Mammary epithelial cell (primary cell): ENCODE measurements around the gene RIN1.

Experiments
- CTCF ChIP-seq, 2 donors: IDR thresholded peaks in 1 of 2; conservative IDR thresholded peaks in 1 of 2; 2 replicates each; pipeline ENCODE4 v1.5.1; 2011 to 2012; ENCODE audit warnings: inconsistent platforms in 2 of 2, low read length in 2 of 2, mild to moderate bottlenecking in 2 of 2, control low read depth in 1 of 2, low read depth in 1 of 2; ENCODE audit not compliant: insufficient read depth in 1 of 2; ENCODE audit errors: extremely low read depth in 1 of 2
- EZH2 ChIP-seq: IDR thresholded peaks from 2 replicates; pipeline ENCODE4 v1.6.1; 2012; ENCODE audit warnings: low read length, inconsistent platforms, borderline replicate concordance

- no peak for TF ChIP-seq CTCF (conservative IDR thresholded peaks at IDR 0.05 in 1 of 2, IDR thresholded peaks at IDR 0.05 in 1 of 2; ENCODE audit: extremely low read depth in 1 of 2, insufficient read depth in 1 of 2, low read depth in 1 of 2, low read length in 2 of 2)
- TF ChIP-seq EZH2, result no peak
These were observed 3.0 kb upstream of the RIN1 start for GRCh38 chr11:66339162-66339675.
